Measurements from ENCODE around the gene TCERG1L. TPM values are rescaled to one million over a fixed set of nuclear protein-coding genes. Genes with fewer than 3 reads are reported as not detected.
A peak's percentile ranks its signal among the peaks of the same experiment; 100 is the strongest.

Gene TCERG1L
- total RNA-seq, 1 donor from 2014 or later, result 2.7 TPM

DNA sequence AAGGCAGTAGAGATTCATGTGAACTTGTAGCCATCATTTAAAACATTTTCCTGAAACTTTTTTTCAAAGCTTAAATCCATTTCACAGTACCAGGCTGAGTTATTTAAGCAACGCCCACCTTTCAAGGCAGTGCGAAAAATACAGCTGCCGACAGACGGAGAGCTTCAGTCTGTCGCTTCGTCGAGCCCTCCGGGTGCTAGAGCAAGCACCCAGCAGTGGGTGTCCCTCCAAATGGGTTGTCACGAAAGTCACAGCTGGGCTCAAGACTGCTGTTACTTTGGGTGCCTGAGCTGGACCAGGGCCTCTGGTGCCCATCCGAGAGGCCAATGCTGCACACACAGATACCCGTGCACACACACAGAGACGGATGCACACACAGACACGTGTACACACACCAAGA lies 135.6 kb downstream of the TCERG1L start:
- H3K4me3 Mint-ChIP-seq, result no peak overlapping the region
- no peaks in the 10 kb centered on the region for H3K27me3 Mint-ChIP-seq
- TF ChIP-seq, protein P1, sequence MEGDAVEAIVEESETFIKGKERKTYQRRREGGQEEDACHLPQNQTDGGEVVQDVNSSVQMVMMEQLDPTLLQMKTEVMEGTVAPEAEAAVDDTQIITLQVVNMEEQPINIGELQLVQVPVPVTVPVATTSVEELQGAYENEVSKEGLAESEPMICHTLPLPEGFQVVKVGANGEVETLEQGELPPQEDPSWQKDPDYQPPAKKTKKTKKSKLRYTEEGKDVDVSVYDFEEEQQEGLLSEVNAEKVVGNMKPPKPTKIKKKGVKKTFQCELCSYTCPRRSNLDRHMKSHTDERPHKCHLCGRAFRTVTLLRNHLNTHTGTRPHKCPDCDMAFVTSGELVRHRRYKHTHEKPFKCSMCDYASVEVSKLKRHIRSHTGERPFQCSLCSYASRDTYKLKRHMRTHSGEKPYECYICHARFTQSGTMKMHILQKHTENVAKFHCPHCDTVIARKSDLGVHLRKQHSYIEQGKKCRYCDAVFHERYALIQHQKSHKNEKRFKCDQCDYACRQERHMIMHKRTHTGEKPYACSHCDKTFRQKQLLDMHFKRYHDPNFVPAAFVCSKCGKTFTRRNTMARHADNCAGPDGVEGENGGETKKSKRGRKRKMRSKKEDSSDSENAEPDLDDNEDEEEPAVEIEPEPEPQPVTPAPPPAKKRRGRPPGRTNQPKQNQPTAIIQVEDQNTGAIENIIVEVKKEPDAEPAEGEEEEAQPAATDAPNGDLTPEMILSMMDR (conservative IDR thresholded peaks at IDR 0.05), result no peak
- no peak overlapping the region for H3K27ac Mint-ChIP-seq
- no peak for DNase-seq (ENCODE audit: extremely low spot score, unreplicated experiment)
- no peaks in the 10 kb centered on the region for H3K4me1 Mint-ChIP-seq (ENCODE audit: unreplicated experiment)
- H3K36me3 Mint-ChIP-seq, result no peaks in the 10 kb centered on the region
- no peaks in the 10 kb centered on the region for H3K9me3 Mint-ChIP-seq

- H3K4me3 Mint-ChIP-seq, result no peak overlapping the region
- peak; percentile 56 for DNase-seq (ENCODE audit: extremely low spot score, unreplicated experiment)
- H3K4me1 Mint-ChIP-seq (ENCODE audit: unreplicated experiment), result no peaks in the 10 kb centered on the region
- H3K36me3 Mint-ChIP-seq, result no peaks in the 10 kb centered on the region
- H3K27ac Mint-ChIP-seq, result no peak overlapping the region
- TF ChIP-seq, protein P1 (conservative IDR thresholded peaks at IDR 0.05), result no peak
- no peaks in the 10 kb centered on the region for H3K9me3 Mint-ChIP-seq
- no peaks in the 10 kb centered on the region for H3K27me3 Mint-ChIP-seq
Observed at GRCh38 chr10:131174651-131175540, 136.6 kb downstream of the TCERG1L start.

DNA sequence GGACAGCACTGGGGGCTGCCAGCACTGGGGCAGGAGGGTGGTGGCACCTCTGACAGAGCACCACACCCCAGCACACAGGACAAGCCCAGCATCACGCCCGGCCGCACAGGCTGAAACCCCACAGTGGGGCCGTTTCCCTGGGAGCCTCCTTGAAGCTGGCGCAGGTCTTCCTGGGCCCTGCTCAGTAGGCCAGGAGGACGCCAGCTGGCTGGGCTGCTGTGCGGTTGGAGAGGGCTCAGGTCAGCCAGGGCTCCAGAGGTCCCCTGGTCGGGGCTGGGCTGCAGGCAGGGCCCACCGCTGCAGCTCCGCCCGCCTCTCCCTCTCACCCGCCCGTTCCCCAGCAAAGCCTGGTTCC lies 137.3 kb downstream of the TCERG1L start:
- no peak overlapping the region for H3K27ac Mint-ChIP-seq
- H3K27me3 Mint-ChIP-seq, result no peaks in the 10 kb centered on the region
- TF ChIP-seq, protein P1 (conservative IDR thresholded peaks at IDR 0.05), result no peak
- no peaks in the 10 kb centered on the region for H3K4me1 Mint-ChIP-seq (ENCODE audit: unreplicated experiment)
- H3K9me3 Mint-ChIP-seq, result no peaks in the 10 kb centered on the region
- no peak for DNase-seq (ENCODE audit: extremely low spot score, unreplicated experiment)
- H3K4me3 Mint-ChIP-seq, result no peak overlapping the region
- no peaks in the 10 kb centered on the region for H3K36me3 Mint-ChIP-seq

GRCh38 chr10:131173484-131174210 lies 137.9 kb downstream of the TCERG1L start:
- H3K36me3 Mint-ChIP-seq, result no peaks in the 10 kb centered on the region
- peak; percentile 59 for DNase-seq (ENCODE audit: extremely low spot score, unreplicated experiment)
- H3K9me3 Mint-ChIP-seq, result no peaks in the 10 kb centered on the region
- no peak overlapping the region for H3K27ac Mint-ChIP-seq
- no peaks in the 10 kb centered on the region for H3K4me1 Mint-ChIP-seq (ENCODE audit: unreplicated experiment)
- TF ChIP-seq, protein P1 (conservative IDR thresholded peaks at IDR 0.05), result no peak
- no peaks in the 10 kb centered on the region for H3K27me3 Mint-ChIP-seq
- no peak overlapping the region for H3K4me3 Mint-ChIP-seq

DNA sequence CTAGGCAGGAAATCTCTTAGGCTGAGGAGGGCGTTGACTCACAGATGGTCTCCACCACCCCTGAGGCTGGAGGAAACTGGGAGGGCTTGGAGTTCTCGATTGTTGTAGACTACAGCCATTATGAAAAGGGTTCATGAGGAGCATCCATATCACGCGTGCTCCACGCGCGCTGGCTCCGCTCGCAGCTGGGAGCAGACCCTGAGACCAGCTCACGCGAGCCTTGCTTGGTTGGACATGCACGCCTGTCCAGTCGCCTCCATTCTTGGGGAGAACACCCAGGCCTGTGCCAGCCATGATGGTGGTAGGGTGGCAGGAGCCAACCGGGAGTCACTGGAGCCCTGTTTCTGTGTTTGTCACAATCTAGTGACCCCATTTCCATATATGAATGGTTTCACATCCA lies 139.1 kb downstream of the TCERG1L start:
- no peaks in the 10 kb centered on the region for H3K9me3 Mint-ChIP-seq
- peak; percentile 62 for DNase-seq (ENCODE audit: extremely low spot score, unreplicated experiment)
- H3K27ac Mint-ChIP-seq, result no peak overlapping the region
- TF ChIP-seq, protein P1 (conservative IDR thresholded peaks at IDR 0.05), result no peak
- no peaks in the 10 kb centered on the region for H3K27me3 Mint-ChIP-seq
- H3K36me3 Mint-ChIP-seq, result no peaks in the 10 kb centered on the region
- H3K4me1 Mint-ChIP-seq (ENCODE audit: unreplicated experiment), result no peaks in the 10 kb centered on the region
- H3K4me3 Mint-ChIP-seq, result no peak overlapping the region

All from type B pancreatic cell (in vitro differentiated cells).